RCC 7860 (cell line): ENCODE data around the gene HMGN1.

ENCODE experiments used
- DNase-seq: peaks from one replicate; pipeline ENCODE4 v3.0.0-alpha.2; 2015; ENCODE audit warnings: low spot score
- FAIRE-seq: peaks from 2 replicates; lab custom pipeline; 2012; peaks lifted over from hg19 to GRCh38; lab: Jason Lieb, UNC

The HMGN1 gene

DNA sequence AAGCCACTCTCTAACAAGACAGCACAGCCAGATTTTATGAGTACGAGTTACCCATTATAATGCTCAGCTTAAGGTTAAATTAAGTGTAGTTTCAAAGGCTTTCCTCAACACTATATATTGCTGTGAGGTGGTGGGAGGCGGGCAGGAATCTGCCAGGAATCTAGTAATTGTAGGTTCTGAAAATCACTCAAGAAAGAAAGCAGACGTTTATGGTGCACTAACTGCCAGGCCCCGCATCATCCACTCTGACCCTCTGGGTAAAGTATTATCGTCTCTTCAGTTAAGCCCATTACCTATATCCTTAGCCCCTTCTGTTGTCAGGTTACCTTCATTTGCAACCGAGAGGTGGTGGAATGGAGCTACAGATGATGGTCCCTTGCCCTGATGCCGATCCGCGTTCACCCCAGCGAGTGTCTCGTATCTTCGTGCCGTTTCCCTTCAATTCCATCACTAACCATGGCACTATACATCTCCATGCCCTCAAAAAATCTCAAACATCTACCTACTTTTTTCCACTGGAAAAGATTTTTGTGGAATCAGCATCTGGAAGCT, 12.4 kb downstream of the HMGN1 start:
- DNase-seq (no peak), FAIRE-seq (no peak)

DNA sequence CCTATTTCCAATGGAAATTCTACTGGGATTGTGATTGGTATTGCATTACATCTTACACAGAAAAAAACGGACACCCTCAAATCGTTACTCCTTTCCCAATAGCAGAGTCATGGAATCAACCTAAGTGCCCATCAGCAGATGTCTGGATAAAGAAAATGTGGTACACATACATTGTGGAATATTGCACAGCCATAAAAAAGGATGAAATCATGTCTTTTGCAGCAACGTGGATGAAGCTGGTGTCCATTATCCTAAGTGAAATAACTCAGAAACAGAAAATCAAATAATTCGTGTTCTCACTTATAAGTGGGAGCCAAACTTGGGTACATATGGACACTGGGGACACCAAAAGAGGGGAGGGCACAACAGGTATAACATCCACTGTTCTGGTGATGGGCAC, 14.3 kb downstream of the HMGN1 start:
- FAIRE-seq, result no peak

GRCh38 chr21:39332175-39332574, 16.7 kb downstream of the HMGN1 start:
- FAIRE-seq (no peak), DNase-seq (no peak)

More for the DNA sequence above, 14.3 kb downstream of the HMGN1 start:
- no peak for DNase-seq

GRCh38 chr21:39330001-39330400, 18.9 kb downstream of the HMGN1 start:
- FAIRE-seq, result no peak
- no peak for DNase-seq

DNA sequence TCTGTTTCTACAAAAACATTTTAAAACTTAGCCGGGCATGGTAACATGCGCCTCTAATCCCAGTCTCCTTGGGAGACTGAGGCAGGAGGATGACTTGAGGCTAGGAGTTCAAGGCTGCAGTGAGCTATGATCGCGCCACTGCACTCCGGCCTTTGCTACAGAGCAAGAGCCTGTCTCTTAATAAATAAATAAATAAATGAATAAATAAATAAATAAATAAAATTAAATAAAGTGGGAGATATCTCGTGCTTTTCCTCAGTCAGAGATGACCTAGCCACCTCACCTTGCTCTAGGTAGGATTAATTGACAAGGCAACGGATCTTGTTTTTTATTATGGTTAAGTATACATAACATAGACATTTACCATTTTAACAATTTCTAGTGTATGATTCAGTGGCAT, 21.2 kb downstream of the HMGN1 start:
- no peak for DNase-seq
- FAIRE-seq, result no peak

DNA sequence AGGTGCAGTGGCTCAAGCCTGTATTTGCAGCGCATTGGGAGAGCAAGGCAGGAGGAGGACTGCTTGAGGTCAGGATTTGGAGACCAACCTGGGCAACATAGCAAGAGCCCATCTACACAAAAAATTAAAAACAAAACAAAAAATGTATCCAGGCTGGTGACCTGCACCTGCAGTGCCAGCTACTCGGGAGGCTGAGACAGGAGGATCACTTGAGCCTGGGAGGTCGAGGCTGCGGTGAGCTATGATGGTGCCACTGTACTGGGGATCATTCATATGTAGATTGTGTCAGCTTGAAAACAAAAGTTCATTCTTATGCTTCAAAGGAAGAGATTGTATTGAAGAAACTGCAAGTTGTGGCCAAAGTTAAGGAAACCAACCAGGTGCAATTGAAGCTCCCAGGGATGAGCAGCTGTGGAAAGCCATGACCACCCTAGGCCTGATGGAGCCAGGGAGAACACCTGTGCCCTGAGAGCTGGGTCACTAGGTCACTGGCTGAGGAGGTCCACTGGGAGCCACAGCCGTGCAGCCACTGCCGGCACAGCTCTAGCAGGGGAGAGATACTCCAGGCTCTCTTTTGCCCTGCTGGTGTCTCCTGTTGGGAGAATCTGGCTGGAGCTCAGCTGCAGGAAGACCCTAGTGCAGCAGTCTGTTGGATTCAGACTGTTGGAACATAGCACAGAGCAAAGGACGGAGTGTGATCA, 22.1 kb downstream of the HMGN1 start:
- DNase-seq, result no peak
- no peak for FAIRE-seq

DNA sequence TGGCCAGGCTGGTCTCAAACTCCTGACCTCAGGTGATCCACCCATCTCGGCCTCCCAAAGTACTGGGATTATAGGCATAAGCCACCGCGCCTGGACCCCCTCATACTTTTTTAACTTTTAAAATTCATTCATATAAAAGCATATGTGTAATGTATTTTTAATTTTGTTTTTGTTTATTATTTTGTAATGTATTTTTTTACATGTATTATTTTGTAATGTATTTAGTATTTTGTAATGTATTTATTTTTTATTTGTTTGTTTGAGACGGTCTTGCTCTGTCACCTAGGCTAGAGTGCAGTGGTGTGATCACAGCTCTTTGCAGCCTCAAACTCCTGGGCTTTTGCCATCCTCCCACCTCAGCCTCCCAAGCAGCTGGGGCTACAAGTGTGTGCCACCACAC, 23.4 kb downstream of the HMGN1 start:
- no peak for FAIRE-seq

GRCh38 chr21:39321424-39321823, 27.5 kb downstream of the HMGN1 start:
- DNase-seq (no peak), FAIRE-seq (no peak)

More for the DNA sequence above, 23.4 kb downstream of the HMGN1 start:
- DNase-seq, result no peak

DNA sequence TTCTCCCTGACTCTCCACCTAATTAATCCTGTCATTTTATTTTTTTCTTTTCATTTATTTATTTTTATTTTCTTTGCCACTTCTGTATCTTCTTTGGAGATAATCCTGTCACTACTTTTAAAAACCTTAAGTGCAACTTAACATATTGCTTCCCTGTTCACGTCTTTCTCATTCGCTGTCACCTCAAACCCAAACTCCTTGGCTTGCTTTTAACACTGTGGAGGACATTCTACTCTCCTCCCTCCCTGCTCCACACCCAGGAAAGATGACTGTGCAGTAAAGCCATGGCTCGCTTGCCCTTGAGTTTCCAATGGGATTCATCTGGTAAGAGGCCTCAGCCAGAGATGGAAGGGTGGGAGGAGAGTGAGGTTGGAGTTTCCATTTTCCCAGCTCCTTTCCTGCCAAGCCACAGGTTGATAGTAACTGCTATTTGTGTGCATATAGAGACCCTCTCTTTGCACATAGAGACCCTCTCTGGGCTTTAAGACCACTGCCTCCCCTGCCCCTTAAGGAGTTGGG, 29.0 kb downstream of the HMGN1 start:
- FAIRE-seq (no peak), DNase-seq (no peak)

- FAIRE-seq (no peak), DNase-seq (no peak)
These were observed 29.6 kb downstream of the HMGN1 start for GRCh38 chr21:39319251-39319756.

DNA sequence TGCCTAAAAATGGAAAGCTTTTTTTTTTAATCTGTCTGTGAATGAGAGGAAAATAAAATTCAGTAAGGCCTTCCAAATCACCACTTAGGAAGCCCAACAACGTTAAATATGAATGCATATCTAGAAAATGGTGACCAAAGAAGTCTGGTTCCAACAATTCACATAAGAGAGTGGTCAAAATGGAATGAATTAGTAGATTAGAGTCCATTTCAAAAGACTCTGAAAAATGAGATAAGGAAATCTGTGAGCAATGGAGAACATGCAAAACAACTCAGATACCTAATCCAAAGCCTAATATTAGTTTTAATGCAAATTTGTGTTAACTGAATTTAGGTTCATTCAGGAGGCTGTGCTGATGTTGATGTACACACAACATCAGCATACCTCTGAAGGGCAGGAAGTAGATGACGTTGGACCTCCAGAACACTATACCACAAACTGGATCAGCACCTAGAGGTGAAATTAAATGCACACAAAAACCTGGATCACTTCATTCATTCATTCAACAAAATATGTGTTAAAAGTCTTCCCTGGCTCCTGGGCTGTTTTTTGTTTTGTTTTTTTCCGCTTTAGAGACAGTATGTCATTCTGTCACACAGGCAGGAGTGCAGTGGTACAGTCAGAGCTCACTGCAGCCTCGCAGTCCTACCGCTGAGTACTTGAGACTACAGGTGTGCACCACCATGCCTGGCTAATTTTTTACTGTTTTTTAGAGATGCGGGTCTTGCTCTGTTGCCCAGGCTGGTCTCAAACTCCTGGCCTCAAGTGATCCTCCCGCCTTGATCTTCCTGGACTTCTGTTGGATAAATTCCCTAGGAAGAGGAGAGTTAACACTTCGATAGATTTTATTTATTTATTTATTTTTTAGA, 30.6 kb downstream of the HMGN1 start:
- DNase-seq, result no peak
- no peak for FAIRE-seq

- no peak for DNase-seq
- FAIRE-seq, result no peak
These were observed 31.5 kb downstream of the HMGN1 start for GRCh38 chr21:39317134-39318090.

DNA sequence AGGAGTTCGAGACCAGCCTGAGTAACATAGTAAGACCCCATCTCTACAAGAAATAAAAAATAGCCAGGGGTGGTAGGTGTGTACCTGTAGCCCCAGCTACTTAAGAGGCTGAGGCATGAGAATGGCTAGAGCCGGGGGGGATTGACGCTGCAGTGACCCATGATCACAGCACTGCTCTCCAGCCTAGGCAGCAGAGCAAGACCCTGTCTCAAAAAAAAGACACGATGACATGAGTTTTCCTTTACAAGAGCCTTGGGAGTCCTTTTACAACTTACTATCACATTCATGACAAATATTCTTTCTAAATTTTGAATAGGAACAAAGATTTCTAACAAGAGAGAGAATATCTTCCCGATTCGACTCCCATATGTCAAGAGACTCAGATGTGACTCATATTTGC, 32.2 kb downstream of the HMGN1 start:
- FAIRE-seq, result no peak
- DNase-seq, result no peak

DNA sequence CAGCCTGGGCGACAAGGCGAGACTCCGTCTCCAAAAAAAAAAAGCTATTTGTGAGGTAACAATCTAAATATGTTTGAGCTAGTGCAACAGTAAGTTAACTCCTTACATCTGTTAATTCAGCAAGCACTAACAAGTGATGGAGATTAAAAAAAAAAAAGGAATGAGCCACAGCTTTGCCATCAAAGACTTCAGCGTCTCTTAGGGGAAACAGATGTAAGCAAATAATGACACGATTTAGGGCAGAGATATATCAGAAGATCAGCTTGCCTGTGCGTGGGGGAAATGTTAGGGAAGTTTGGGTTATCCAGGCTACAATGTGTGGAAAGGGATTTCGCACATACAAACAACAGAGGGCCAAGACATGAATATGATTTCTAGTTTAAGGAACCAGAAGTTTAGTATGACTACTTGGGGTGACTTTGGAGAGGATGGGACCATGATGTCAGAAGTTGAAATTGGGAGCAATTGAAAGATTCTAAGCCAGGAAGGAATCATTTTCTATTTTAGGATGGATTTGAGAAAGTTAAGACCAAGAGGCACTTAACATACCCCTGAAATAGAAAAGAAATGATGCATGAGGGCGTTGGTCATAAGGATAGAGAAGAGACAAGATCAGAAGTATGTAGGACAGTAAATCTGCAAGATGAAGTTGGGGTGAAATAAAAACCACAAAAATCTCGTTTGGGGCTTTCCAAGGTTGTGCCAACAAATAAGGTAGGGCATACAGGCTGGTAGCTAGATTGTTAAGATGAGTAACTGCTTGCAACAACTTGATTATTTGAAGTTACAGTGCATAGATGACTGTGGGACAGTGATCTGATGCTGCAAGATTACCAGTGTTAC, 33.1 kb downstream of the HMGN1 start:
- FAIRE-seq (no peak), DNase-seq (no peak)

GRCh38 chr21:39314143-39315027, 34.5 kb downstream of the HMGN1 start:
- FAIRE-seq, result no peak
- peak; percentile 51 for DNase-seq

GRCh38 chr21:39313571-39314142, 35.2 kb downstream of the HMGN1 start, which contains the start of gene BRWD1:
TSS of gene BRWD1 (minus strand) at chr21:39313632. CDS start at chr21:39313491, 141 bp downstream.
- DNase-seq, result peak; percentile 54
- no peak for FAIRE-seq

- DNase-seq, result no peak
- FAIRE-seq, result no peak
These were observed 35.8 kb downstream of the HMGN1 start for GRCh38 chr21:39313042-39313570.
